Tibial nerve (tissue), 4 donors: ENCODE data around the gene ZNF148. TPM values are rescaled to one million over a fixed set of nuclear protein-coding genes. Genes with fewer than 3 reads are reported as not detected.

ENCODE experiments used
- DNase-seq, 2 donors: peaks; one replicate each; pipeline ENCODE4 v3.0.0-alpha.2; 2019; ENCODE audit warnings: low spot score in 2 of 2
- H3K27ac ChIP-seq, 4 donors: fragments of 200-600 bp; sonication (generic) in 3 of 4; one replicate each; pipeline ENCODE4 v1.5.1; 2017 to 2019; ENCODE audit warnings: mild to moderate bottlenecking in 1 of 4
- H3K27me3 ChIP-seq, 2 donors: fragments of 200-600 bp; sonication (generic) in 1 of 2; one replicate each; pipeline versions ENCODE4 v1.5.1 to v1.6.0; 2017 to 2019
- H3K36me3 ChIP-seq, 3 donors: fragments of 200-600 bp; sonication (generic); one replicate each; pipeline ENCODE4 v1.5.1; 2018 to 2019
- H3K4me1 ChIP-seq, 4 donors: fragments of 200-600 bp; sonication (generic) in 3 of 4; one replicate each; pipeline ENCODE4 v1.5.1; 2017 to 2019
- H3K4me3 ChIP-seq, 4 donors: fragments of 200-600 bp; sonication (generic) in 3 of 4; one replicate each; pipeline ENCODE4 v1.5.1; 2017 to 2019; ENCODE audit warnings: mild to moderate bottlenecking in 1 of 4, moderate library complexity in 1 of 4
- H3K9me3 ChIP-seq, 4 donors: fragments of 200-600 bp; sonication (generic) in 3 of 4; one replicate each; pipeline ENCODE4 v1.5.1; 2017 to 2019
- EP300 ChIP-seq, 2 donors: sonication (generic); formaldehyde crosslinking; IDR thresholded peaks; one replicate each; pipeline ENCODE4 v1.6.1; 2017; ENCODE audit warnings: antibody characterized with exemption in 2 of 2, mild to moderate bottlenecking in 1 of 2
- POLR2A ChIP-seq, 2 donors: fragments of 450-650 bp; IDR thresholded peaks; one replicate each; pipeline ENCODE4 v1.6.1; 2017; ENCODE audit warnings: antibody characterized with exemption in 2 of 2, mild to moderate bottlenecking in 2 of 2, moderate library complexity in 2 of 2
- WGBS, 2 donors: methylation state at CpG; one replicate each; pipeline ENCODE4 v1.1.5; 2018; 5-methylcytosine and 5-hydroxymethylcytosine counted together
- total RNA-seq, 4 donors: library from RNA; depleted of rRNA; stranded (reverse); fragments of >200 nt; gene quantifications; one replicate each; pipeline ENCODE4 v1.1.0, GENCODE V29; 2016
- TF ChIP-seq, protein P1 (sequence below), 5 experiments: fragments of 200-600 bp in 3 of 5; fragments of 450-650 bp in 2 of 5; sonication (generic) in 3 of 5; IDR thresholded peaks; one replicate each; pipeline ENCODE4 v1.5.1; 2016 to 2019; ENCODE audit warnings: antibody characterized with exemption in 5 of 5, mild to moderate bottlenecking in 3 of 5, moderate library complexity in 2 of 5

ZNF148 gene
- total RNA-seq, 4 donors from 2014 or later: 19.5 to 28.0 (median 24.0) TPM

DNA sequence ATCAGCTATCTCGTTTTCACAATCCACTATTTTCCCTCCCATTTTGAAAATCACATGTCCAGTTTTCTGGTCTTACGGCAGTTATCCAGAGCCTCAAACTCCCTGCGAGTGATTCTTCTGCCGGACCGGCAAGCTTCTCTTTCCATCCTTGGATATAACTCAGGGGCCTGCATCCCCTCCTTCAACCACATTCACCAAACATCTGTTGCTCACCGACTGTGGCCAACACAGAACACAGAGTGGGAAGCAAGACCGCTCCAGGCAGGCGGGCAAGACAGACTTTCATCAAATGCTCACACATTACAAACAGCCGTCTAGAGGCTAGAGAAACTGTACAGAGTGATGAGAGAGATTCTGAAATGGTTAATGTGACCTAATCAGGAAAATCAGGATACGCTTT, 154.9 kb downstream of the ZNF148 start:
- TF ChIP-seq POLR2A (IDR thresholded peaks at IDR 0.05) (no peak), EP300 (IDR thresholded peaks at IDR 0.05) (no peak)
- TF ChIP-seq, protein P1, sequence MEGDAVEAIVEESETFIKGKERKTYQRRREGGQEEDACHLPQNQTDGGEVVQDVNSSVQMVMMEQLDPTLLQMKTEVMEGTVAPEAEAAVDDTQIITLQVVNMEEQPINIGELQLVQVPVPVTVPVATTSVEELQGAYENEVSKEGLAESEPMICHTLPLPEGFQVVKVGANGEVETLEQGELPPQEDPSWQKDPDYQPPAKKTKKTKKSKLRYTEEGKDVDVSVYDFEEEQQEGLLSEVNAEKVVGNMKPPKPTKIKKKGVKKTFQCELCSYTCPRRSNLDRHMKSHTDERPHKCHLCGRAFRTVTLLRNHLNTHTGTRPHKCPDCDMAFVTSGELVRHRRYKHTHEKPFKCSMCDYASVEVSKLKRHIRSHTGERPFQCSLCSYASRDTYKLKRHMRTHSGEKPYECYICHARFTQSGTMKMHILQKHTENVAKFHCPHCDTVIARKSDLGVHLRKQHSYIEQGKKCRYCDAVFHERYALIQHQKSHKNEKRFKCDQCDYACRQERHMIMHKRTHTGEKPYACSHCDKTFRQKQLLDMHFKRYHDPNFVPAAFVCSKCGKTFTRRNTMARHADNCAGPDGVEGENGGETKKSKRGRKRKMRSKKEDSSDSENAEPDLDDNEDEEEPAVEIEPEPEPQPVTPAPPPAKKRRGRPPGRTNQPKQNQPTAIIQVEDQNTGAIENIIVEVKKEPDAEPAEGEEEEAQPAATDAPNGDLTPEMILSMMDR (IDR thresholded peaks at IDR 0.05): no peak
- 81% methylated on average over 10 of the region's 10 CpGs for WGBS, 2 donors
- H3K9me3 ChIP-seq: no peaks in the 10 kb centered on the region
- no peak overlapping the region for H3K27ac ChIP-seq
- peaks cover 0 to 4% (median 0%) of the 10 kb centered on the region in 3 donors for H3K36me3 ChIP-seq
- no peaks in the 10 kb centered on the region for H3K4me1 ChIP-seq
- no peak overlapping the region for H3K4me3 ChIP-seq
- no peak for DNase-seq
- H3K27me3 ChIP-seq: no peaks in the 10 kb centered on the region

DNA sequence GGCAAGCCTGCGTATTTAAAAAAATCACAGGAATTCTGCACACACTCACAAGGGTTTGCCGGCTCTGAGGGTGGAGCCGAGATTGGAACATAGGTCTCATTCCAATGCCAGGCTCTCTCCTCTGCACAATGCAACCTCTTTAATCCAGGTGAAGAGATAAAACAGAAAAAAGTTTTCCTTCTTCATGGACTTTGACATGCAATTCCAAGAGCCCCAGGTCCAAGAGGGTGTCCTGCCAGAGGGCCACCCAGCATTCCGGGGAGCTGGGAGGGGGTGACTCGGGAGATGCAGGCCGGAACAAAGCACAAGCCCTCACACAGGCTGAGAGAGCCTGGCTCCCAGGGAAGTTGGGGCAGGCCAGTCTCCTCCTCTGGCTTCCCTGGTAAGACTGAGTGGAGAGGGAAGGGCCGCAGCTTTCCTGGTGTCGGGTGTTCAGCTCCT, 155.8 kb downstream of the ZNF148 start:
- DNase-seq: no peak
- peaks cover 0 to 4% of the 10 kb centered on the region in 2 donors for H3K27me3 ChIP-seq
- no peak overlapping the region for H3K4me3 ChIP-seq
- no peak for TF ChIP-seq EP300 (IDR thresholded peaks at IDR 0.05)
- TF ChIP-seq, protein P1 (IDR thresholded peaks at IDR 0.05): no peak
- TF ChIP-seq POLR2A (IDR thresholded peaks at IDR 0.05): no peak
- no peaks in the 10 kb centered on the region for H3K4me1 ChIP-seq
- no peaks in the 10 kb centered on the region for H3K36me3 ChIP-seq
- H3K27ac ChIP-seq: no peak overlapping the region
- no peaks in the 10 kb centered on the region for H3K9me3 ChIP-seq
- 71 to 74% methylated on average over 8 of the region's 8 CpGs for WGBS, 2 donors

DNA sequence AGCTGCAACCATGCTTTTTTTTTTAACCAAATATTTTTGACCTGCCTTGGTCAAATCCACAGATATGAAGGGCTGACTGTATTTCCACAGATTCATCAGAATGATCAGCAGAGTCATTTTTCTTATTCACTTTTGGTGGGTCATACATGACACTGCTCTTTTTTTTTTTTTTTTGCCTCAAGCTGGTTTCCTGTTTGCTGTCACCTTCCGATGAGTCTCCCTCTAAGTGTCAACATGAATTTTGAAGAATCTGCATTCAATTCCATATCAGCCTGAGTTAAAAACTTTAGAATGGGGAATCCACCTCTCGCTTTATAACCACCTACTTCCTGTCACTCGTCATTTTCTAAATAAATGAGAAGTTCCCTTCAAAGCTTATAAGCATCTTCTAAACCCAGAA, 160.4 kb downstream of the ZNF148 start:
- Histone ChIP-seq H3K27ac (no peak overlapping the region), H3K9me3 (no peaks in the 10 kb centered on the region), H3K27me3 (peaks cover 0 to 38% of the 10 kb centered on the region in 2 donors), H3K4me1 (peaks cover 4 to 14% (median 12%) of the 10 kb centered on the region in 4 donors), H3K36me3 (no peaks in the 10 kb centered on the region), H3K4me3 (no peak overlapping the region)
- WGBS, 2 donors: 62 to 65% methylated on average over 3 of the region's 3 CpGs
- TF ChIP-seq POLR2A (IDR thresholded peaks at IDR 0.05) (no peak), EP300 (IDR thresholded peaks at IDR 0.05) (no peak)
- TF ChIP-seq, protein P1 (IDR thresholded peaks at IDR 0.05): no peak
- DNase-seq: no peak

DNA sequence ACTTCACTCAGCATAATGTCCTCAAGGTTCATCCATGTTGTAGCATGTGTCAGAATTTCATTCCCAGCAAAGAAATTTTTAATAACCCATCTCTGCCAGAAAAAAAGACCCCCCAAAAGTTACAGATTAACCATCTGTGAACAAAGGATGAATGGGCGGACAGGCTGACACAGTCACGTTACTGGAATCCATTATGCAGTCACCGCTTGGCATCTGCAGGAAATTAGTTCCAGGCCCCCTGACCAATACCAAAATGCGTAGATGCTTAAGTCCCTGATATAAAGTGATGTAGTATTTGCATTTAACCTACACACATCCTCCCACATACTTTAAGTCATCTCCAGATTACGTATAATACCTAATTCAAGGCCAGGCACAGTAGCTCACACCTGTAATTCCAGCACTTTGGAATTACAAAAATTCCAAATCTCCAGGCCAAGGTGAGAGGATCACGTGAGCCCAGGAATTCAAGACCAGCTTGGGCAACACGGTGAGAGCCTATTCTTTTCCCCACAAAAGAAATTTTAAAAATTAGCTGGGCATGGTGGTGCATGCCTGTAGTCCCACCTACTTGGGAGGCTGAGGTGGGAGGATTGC, 161.1 kb downstream of the ZNF148 start:
- DNase-seq: no peak
- WGBS, 2 donors: 78 to 79% methylated on average over 7 of the region's 7 CpGs
- Histone ChIP-seq H3K9me3 (no peaks in the 10 kb centered on the region), H3K27ac (no peak overlapping the region), H3K27me3 (peaks cover 0 to 44% of the 10 kb centered on the region in 2 donors), H3K36me3 (no peaks in the 10 kb centered on the region), H3K4me1 (peaks cover 4 to 14% (median 12%) of the 10 kb centered on the region in 4 donors), H3K4me3 (no peak overlapping the region)
- no peak for TF ChIP-seq EP300 (IDR thresholded peaks at IDR 0.05)
- TF ChIP-seq, protein P1 (IDR thresholded peaks at IDR 0.05): no peak
- TF ChIP-seq POLR2A (IDR thresholded peaks at IDR 0.05): no peak

DNA sequence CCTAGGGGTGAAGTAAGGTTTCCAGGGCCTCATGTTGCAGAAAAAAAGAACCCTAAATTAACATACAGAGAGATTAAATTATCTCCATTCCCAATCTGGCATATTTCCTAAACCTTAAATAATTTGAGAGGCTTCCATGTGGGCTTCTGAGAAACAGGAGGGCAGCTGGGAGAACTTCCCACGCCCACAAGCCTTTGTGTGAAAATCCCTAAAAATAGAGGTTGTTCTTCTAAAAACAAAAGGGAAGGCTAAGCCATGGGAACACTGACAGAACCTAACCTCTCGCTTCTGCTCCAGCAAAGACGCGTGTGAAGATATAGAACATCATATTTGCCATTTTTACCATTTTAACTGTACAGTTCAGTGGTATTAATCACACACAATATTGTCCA, 161.8 kb downstream of the ZNF148 start:
- H3K9me3 ChIP-seq: no peaks in the 10 kb centered on the region
- TF ChIP-seq EP300 (IDR thresholded peaks at IDR 0.05) (no peak), POLR2A (IDR thresholded peaks at IDR 0.05) (no peak)
- TF ChIP-seq, protein P1 (IDR thresholded peaks at IDR 0.05): no peak
- H3K4me1 ChIP-seq: peaks cover 4 to 14% (median 12%) of the 10 kb centered on the region in 4 donors
- no peaks in the 10 kb centered on the region for H3K36me3 ChIP-seq
- 81 to 85% methylated on average over 4 of the region's 4 CpGs for WGBS, 2 donors
- H3K27me3 ChIP-seq: peaks cover 0 to 46% of the 10 kb centered on the region in 2 donors
- H3K4me3 ChIP-seq: no peak overlapping the region
- DNase-seq: no peak
- no peak overlapping the region for H3K27ac ChIP-seq
